ENCODE data around the gene FSTL3.

DNA sequence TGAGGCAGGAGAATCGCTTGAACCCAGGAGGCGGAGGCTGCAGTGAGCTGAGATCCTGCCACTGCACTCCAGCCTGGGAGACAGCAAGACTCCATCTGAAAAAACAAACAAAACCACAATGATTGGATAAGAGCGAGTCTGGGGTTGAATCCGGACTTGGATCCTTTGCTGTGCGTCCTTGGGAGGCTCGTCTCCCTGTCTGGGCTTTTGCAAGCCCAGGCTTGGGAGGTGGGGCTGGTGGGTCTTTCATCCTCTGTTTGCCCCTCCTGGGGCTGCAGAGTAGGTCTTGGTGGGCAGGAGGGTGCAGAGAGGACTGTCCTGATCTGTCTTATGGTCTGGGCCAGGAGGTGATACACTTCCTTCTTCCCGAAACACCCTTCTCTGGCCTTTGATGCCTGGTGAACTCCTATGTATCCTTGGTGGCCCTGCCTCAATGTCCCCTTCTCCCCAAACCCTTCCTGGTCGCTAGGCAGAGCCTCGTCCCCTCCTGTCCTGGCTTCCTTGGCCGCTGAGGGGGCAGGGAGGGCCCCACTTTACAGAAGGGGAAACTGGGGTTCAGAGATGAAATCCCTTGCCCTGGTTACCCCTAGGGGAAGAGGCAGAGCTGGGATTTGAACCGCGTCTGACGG, 49.4 kb downstream of the FSTL3 start:
- TF ChIP-seq, protein P1, sequence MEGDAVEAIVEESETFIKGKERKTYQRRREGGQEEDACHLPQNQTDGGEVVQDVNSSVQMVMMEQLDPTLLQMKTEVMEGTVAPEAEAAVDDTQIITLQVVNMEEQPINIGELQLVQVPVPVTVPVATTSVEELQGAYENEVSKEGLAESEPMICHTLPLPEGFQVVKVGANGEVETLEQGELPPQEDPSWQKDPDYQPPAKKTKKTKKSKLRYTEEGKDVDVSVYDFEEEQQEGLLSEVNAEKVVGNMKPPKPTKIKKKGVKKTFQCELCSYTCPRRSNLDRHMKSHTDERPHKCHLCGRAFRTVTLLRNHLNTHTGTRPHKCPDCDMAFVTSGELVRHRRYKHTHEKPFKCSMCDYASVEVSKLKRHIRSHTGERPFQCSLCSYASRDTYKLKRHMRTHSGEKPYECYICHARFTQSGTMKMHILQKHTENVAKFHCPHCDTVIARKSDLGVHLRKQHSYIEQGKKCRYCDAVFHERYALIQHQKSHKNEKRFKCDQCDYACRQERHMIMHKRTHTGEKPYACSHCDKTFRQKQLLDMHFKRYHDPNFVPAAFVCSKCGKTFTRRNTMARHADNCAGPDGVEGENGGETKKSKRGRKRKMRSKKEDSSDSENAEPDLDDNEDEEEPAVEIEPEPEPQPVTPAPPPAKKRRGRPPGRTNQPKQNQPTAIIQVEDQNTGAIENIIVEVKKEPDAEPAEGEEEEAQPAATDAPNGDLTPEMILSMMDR (IDR thresholded peaks at IDR 0.05 in 2 of 3, conservative IDR thresholded peaks at IDR 0.05 in 1 of 3; ENCODE audit: control insufficient read depth in 2 of 3, extremely low read depth in 1 of 3, insufficient read depth in 1 of 3, low read depth in 3 of 3, low read length in 3 of 3) = no peak
- no peak for TF ChIP-seq CREM (IDR thresholded peaks at IDR 0.05; ENCODE audit: low read depth)
- TF ChIP-seq, protein P2, sequence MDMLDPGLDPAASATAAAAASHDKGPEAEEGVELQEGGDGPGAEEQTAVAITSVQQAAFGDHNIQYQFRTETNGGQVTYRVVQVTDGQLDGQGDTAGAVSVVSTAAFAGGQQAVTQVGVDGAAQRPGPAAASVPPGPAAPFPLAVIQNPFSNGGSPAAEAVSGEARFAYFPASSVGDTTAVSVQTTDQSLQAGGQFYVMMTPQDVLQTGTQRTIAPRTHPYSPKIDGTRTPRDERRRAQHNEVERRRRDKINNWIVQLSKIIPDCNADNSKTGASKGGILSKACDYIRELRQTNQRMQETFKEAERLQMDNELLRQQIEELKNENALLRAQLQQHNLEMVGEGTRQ (IDR thresholded peaks at IDR 0.05; ENCODE audit: borderline replicate concordance, low read depth, low read length) = no peak

All from GM12878 (cell line).